ENCODE measurements around the gene MTO1. TPM values are rescaled to one million over a fixed set of nuclear protein-coding genes. Genes with fewer than 3 reads are reported as not detected.
"Not testable (repeated sequence)": the region's sequence is repeated elsewhere in the genome, so short reads cannot be mapped to it uniquely, and the experiment has no call there.

Gene MTO1
- polyA plus RNA-seq, 2 donors: 11.8 to 15.8 TPM

GRCh38 chr6:73521351-73521985 lies 59.9 kb downstream of the MTO1 start:
- no peaks in the 10 kb centered on the region for H3K9me3 ChIP-seq (ENCODE audit: control insufficient read depth in 2 of 2, insufficient read depth in 1 of 2, low read depth in 1 of 2, low read length in 1 of 2)
- peaks cover 0 to 6% of the 10 kb centered on the region in 2 donors for H3K36me3 ChIP-seq (ENCODE audit: control insufficient read depth in 2 of 2, insufficient read depth in 2 of 2, low read length in 1 of 2)
- H3K27ac ChIP-seq (ENCODE audit: low read depth in 2 of 2, low read length in 1 of 2): peak overlapping the region; percentile 100
- H3K27me3 ChIP-seq (ENCODE audit: control insufficient read depth in 1 of 2, insufficient read depth in 2 of 2, low read length in 2 of 2): no peaks in the 10 kb centered on the region
- peak overlapping the region; percentile 89 to 93 for H3K4me3 ChIP-seq (ENCODE audit: low read depth in 1 of 2, low read length in 2 of 2)
- 0 to 1% methylated on average over 36 of the region's 36 CpGs for WGBS, 2 donors
- peaks cover 0 to 2% of the 10 kb centered on the region in 2 donors for H3K4me1 ChIP-seq (ENCODE audit: control insufficient read depth in 2 of 2, insufficient read depth in 2 of 2, low read length in 1 of 2)

GRCh38 chr6:73523434-73524123 lies 62.0 kb downstream of the MTO1 start:
- peak overlapping the region; percentile 70 to 92 for H3K4me3 ChIP-seq (ENCODE audit: low read depth in 1 of 2, low read length in 2 of 2)
- H3K27me3 ChIP-seq (ENCODE audit: control insufficient read depth in 1 of 2, insufficient read depth in 2 of 2, low read length in 2 of 2): no peaks in the 10 kb centered on the region
- H3K27ac ChIP-seq (ENCODE audit: low read depth in 2 of 2, low read length in 1 of 2): peak overlapping the region; percentile 94 to 100
- H3K4me1 ChIP-seq (ENCODE audit: control insufficient read depth in 2 of 2, insufficient read depth in 2 of 2, low read length in 1 of 2): peaks cover 0 to 2% of the 10 kb centered on the region in 2 donors
- H3K9me3 ChIP-seq (ENCODE audit: control insufficient read depth in 2 of 2, insufficient read depth in 1 of 2, low read depth in 1 of 2, low read length in 1 of 2): no peaks in the 10 kb centered on the region
- H3K36me3 ChIP-seq (ENCODE audit: control insufficient read depth in 2 of 2, insufficient read depth in 2 of 2, low read length in 1 of 2): peaks cover 0 to 2% of the 10 kb centered on the region in 2 donors
- 4% methylated on average over 44 to 50 of the region's 50 CpGs for WGBS, 2 donors

- 93 to 95% methylated on average over 3 of the region's 3 CpGs for WGBS, 2 donors
- Histone ChIP-seq H3K27ac (ENCODE audit: low read depth in 2 of 2, low read length in 1 of 2) (no peak overlapping the region), H3K27me3 (ENCODE audit: control insufficient read depth in 1 of 2, insufficient read depth in 2 of 2, low read length in 2 of 2) (no peaks in the 10 kb centered on the region), H3K4me1 (ENCODE audit: control insufficient read depth in 2 of 2, insufficient read depth in 2 of 2, low read length in 1 of 2) (no peaks in the 10 kb centered on the region), H3K9me3 (ENCODE audit: control insufficient read depth in 2 of 2, insufficient read depth in 1 of 2, low read depth in 1 of 2, low read length in 1 of 2) (no peaks in the 10 kb centered on the region), H3K4me3 (ENCODE audit: low read depth in 1 of 2, low read length in 2 of 2) (no peak overlapping the region), H3K36me3 (ENCODE audit: control insufficient read depth in 2 of 2, insufficient read depth in 2 of 2, low read length in 1 of 2) (no peaks in the 10 kb centered on the region)
Measured at GRCh38 chr6:73525546-73526330, 64.2 kb downstream of the MTO1 start.

GRCh38 chr6:73528897-73529296 lies 67.4 kb downstream of the MTO1 start:
- 68 to 73% methylated on average over 7 of the region's 7 CpGs for WGBS, 2 donors
- Histone ChIP-seq H3K27ac (ENCODE audit: low read depth in 2 of 2, low read length in 1 of 2) (no peak overlapping the region), H3K9me3 (ENCODE audit: control insufficient read depth in 2 of 2, insufficient read depth in 1 of 2, low read depth in 1 of 2, low read length in 1 of 2) (no peaks in the 10 kb centered on the region), H3K4me1 (ENCODE audit: control insufficient read depth in 2 of 2, insufficient read depth in 2 of 2, low read length in 1 of 2) (no peaks in the 10 kb centered on the region), H3K36me3 (ENCODE audit: control insufficient read depth in 2 of 2, insufficient read depth in 2 of 2, low read length in 1 of 2) (no peaks in the 10 kb centered on the region), H3K27me3 (ENCODE audit: control insufficient read depth in 1 of 2, insufficient read depth in 2 of 2, low read length in 2 of 2) (no peaks in the 10 kb centered on the region), H3K4me3 (ENCODE audit: low read depth in 1 of 2, low read length in 2 of 2) (no peak overlapping the region)

GRCh38 chr6:73532293-73532692 lies 70.8 kb downstream of the MTO1 start:
- no peaks in the 10 kb centered on the region for H3K27me3 ChIP-seq (ENCODE audit: control insufficient read depth in 1 of 2, insufficient read depth in 2 of 2, low read length in 2 of 2)
- no peak overlapping the region for H3K27ac ChIP-seq (ENCODE audit: low read depth in 2 of 2, low read length in 1 of 2)
- H3K4me3 ChIP-seq (ENCODE audit: low read depth in 1 of 2, low read length in 2 of 2): no peak overlapping the region
- WGBS, 2 donors: 82 to 85% methylated on average over 3 of the region's 3 CpGs
- H3K4me1 ChIP-seq (ENCODE audit: control insufficient read depth in 2 of 2, insufficient read depth in 2 of 2, low read length in 1 of 2): no peaks in the 10 kb centered on the region
- no peaks in the 10 kb centered on the region for H3K36me3 ChIP-seq (ENCODE audit: control insufficient read depth in 2 of 2, insufficient read depth in 2 of 2, low read length in 1 of 2)
- H3K9me3 ChIP-seq (ENCODE audit: control insufficient read depth in 2 of 2, insufficient read depth in 1 of 2, low read depth in 1 of 2, low read length in 1 of 2): no peaks in the 10 kb centered on the region

GRCh38 chr6:73534628-73535027 lies 73.1 kb downstream of the MTO1 start:
- 71 to 72% methylated on average over 2 of the region's 2 CpGs for WGBS, 2 donors
- no peaks in the 10 kb centered on the region for H3K4me1 ChIP-seq (ENCODE audit: control insufficient read depth in 2 of 2, insufficient read depth in 2 of 2, low read length in 1 of 2)
- no peaks in the 10 kb centered on the region for H3K9me3 ChIP-seq (ENCODE audit: control insufficient read depth in 2 of 2, insufficient read depth in 1 of 2, low read depth in 1 of 2, low read length in 1 of 2)

GRCh38 chr6:73537677-73538076 lies 76.1 kb downstream of the MTO1 start:
- no peak overlapping the region for H3K27ac ChIP-seq (ENCODE audit: low read depth in 2 of 2, low read length in 1 of 2)
- 59 to 86% methylated on average over 3 of the region's 3 CpGs for WGBS, 2 donors
- no peak overlapping the region for H3K4me3 ChIP-seq (ENCODE audit: low read depth in 1 of 2, low read length in 2 of 2)
- H3K27me3 ChIP-seq (ENCODE audit: control insufficient read depth in 1 of 2, insufficient read depth in 2 of 2, low read length in 2 of 2): no peaks in the 10 kb centered on the region
- H3K36me3 ChIP-seq (ENCODE audit: control insufficient read depth in 2 of 2, insufficient read depth in 2 of 2, low read length in 1 of 2): no peaks in the 10 kb centered on the region
- no peaks in the 10 kb centered on the region for H3K9me3 ChIP-seq (ENCODE audit: control insufficient read depth in 2 of 2, insufficient read depth in 1 of 2, low read depth in 1 of 2, low read length in 1 of 2)
- no peaks in the 10 kb centered on the region for H3K4me1 ChIP-seq (ENCODE audit: control insufficient read depth in 2 of 2, insufficient read depth in 2 of 2, low read length in 1 of 2)

More at GRCh38 chr6:73534628-73535027, 73.1 kb downstream of the MTO1 start:
- Histone ChIP-seq H3K27ac (ENCODE audit: low read depth in 2 of 2, low read length in 1 of 2) (no peak overlapping the region), H3K4me3 (ENCODE audit: low read depth in 1 of 2, low read length in 2 of 2) (no peak overlapping the region), H3K27me3 (ENCODE audit: control insufficient read depth in 1 of 2, insufficient read depth in 2 of 2, low read length in 2 of 2) (no peaks in the 10 kb centered on the region), H3K36me3 (ENCODE audit: control insufficient read depth in 2 of 2, insufficient read depth in 2 of 2, low read length in 1 of 2) (no peaks in the 10 kb centered on the region)

GRCh38 chr6:73538116-73538779 lies 76.7 kb downstream of the MTO1 start:
- H3K4me1 ChIP-seq (ENCODE audit: control insufficient read depth in 2 of 2, insufficient read depth in 2 of 2, low read length in 1 of 2): no peaks in the 10 kb centered on the region
- 88 to 93% methylated on average over 10 of the region's 10 CpGs for WGBS, 2 donors
- H3K27me3 ChIP-seq (ENCODE audit: control insufficient read depth in 1 of 2, insufficient read depth in 2 of 2, low read length in 2 of 2): no peaks in the 10 kb centered on the region
- H3K4me3 ChIP-seq (ENCODE audit: low read depth in 1 of 2, low read length in 2 of 2): no peak overlapping the region
- no peaks in the 10 kb centered on the region for H3K9me3 ChIP-seq (ENCODE audit: control insufficient read depth in 2 of 2, insufficient read depth in 1 of 2, low read depth in 1 of 2, low read length in 1 of 2)
- no peak overlapping the region for H3K27ac ChIP-seq (ENCODE audit: low read depth in 2 of 2, low read length in 1 of 2)
- H3K36me3 ChIP-seq (ENCODE audit: control insufficient read depth in 2 of 2, insufficient read depth in 2 of 2, low read length in 1 of 2): no peaks in the 10 kb centered on the region

GRCh38 chr6:73542481-73542880 lies 80.9 kb downstream of the MTO1 start:
- H3K4me1 ChIP-seq (ENCODE audit: control insufficient read depth in 2 of 2, insufficient read depth in 2 of 2, low read length in 1 of 2); H3K36me3 ChIP-seq (ENCODE audit: control insufficient read depth in 2 of 2, insufficient read depth in 2 of 2, low read length in 1 of 2); H3K4me3 ChIP-seq (ENCODE audit: low read depth in 1 of 2, low read length in 2 of 2); H3K27ac ChIP-seq (ENCODE audit: low read depth in 2 of 2, low read length in 1 of 2); H3K27me3 ChIP-seq (ENCODE audit: control insufficient read depth in 1 of 2, insufficient read depth in 2 of 2, low read length in 2 of 2); H3K9me3 ChIP-seq (ENCODE audit: control insufficient read depth in 2 of 2, insufficient read depth in 1 of 2, low read depth in 1 of 2, low read length in 1 of 2): not testable (repeated sequence)
- 82 to 86% methylated on average over 3 of the region's 3 CpGs for WGBS, 2 donors

Measured in esophagus (tissue), 2 donors.